ENCODE measurements around the gene THAP4.

The THAP4 gene

GRCh38 chr2:241561832-241562231 is 75.1 kb downstream of the THAP4 start:
- DNase-seq, result no peak

GRCh38 chr2:241560883-241561474 is 76.0 kb downstream of the THAP4 start:
- no peak for DNase-seq

- no peak for DNase-seq
Measured at GRCh38 chr2:241560162-241560882, 76.6 kb downstream of the THAP4 start.

GRCh38 chr2:241559323-241560161 is 77.4 kb downstream of the THAP4 start:
- DNase-seq, result no peak

GRCh38 chr2:241558532-241559322 is 78.2 kb downstream of the THAP4 start, which contains the start of gene BOK:
Gene BOK, plus strand, starts transcription at chr2:241558745. Its CDS starts 739 bp downstream, at chr2:241559484.
- DNase-seq, result no peak

- no peak for DNase-seq
Measured at GRCh38 chr2:241556746-241557145, 80.2 kb downstream of the THAP4 start.

GRCh38 chr2:241555711-241556110 is 81.2 kb downstream of the THAP4 start:
- DNase-seq, result no peak

- DNase-seq, result no peak
Measured at GRCh38 chr2:241554610-241555322, 82.2 kb downstream of the THAP4 start.

- no peak for DNase-seq
Measured at GRCh38 chr2:241553981-241554380, 83.0 kb downstream of the THAP4 start.

GRCh38 chr2:241553512-241553830 is 83.5 kb downstream of the THAP4 start:
- DNase-seq, result no peak

GRCh38 chr2:241551998-241552737 is 84.8 kb downstream of the THAP4 start:
- no peak for DNase-seq

- no peak for DNase-seq
Measured at GRCh38 chr2:241551599-241551997, 85.4 kb downstream of the THAP4 start.

GRCh38 chr2:241550616-241551580 is 86.1 kb downstream of the THAP4 start:
- DNase-seq, result no peak

- no peak for DNase-seq
Measured at GRCh38 chr2:241548451-241548835, 88.5 kb downstream of the THAP4 start.

GRCh38 chr2:241547781-241548450 is 89.0 kb downstream of the THAP4 start:
- DNase-seq, result no peak

GRCh38 chr2:241546771-241547498 is 90.0 kb downstream of the THAP4 start:
- DNase-seq, result no peak

- DNase-seq, result no peak
Measured at GRCh38 chr2:241545523-241546473, 91.2 kb downstream of the THAP4 start.

GRCh38 chr2:241545106-241545505 is 91.9 kb downstream of the THAP4 start:
- no peak for DNase-seq

Data from CD4-positive, alpha-beta T cell treated with Interleukin-12 subunit alpha and Interleukin-12 subunit beta, for 1 hour (primary cell).